ENCODE results near the gene KCNIP1.

Gene KCNIP1

DNA sequence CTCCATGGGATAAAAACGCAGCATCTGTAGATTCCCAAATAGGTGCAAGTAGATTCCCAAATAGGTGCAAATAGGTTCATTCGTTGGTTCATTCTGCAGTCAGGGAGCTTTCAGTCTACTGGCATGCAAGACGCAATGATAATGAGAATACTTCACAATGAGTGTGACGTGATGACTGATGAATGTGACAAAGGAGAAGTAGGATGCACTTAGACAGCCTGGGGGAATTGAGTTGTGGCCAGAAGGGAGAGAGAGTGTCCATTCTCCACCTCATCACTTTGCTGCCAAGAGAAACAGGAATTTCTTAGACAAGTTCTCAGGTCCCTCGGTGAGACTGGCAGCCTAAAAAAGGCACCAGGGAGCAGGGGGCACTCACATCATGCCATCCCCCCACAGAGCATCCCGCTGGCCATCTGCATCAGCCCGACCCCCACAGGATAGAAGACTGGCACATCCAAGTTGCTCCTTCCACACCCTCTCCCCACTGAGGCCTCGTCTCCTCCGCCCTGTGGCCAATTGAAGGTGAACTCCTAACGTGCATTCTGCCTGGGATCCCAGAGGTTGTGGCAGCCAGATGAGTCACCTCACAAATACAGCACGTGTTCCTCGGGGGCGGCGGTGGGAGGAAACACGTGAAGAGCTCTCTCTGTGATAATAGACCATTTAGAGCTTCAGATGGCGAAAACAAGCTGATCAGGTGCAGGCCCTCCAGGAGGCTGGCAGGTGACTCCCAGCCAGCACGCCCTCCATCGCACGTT lies 19.9 kb upstream of the KCNIP1 start:
- DNase-seq, result no peak

DNA sequence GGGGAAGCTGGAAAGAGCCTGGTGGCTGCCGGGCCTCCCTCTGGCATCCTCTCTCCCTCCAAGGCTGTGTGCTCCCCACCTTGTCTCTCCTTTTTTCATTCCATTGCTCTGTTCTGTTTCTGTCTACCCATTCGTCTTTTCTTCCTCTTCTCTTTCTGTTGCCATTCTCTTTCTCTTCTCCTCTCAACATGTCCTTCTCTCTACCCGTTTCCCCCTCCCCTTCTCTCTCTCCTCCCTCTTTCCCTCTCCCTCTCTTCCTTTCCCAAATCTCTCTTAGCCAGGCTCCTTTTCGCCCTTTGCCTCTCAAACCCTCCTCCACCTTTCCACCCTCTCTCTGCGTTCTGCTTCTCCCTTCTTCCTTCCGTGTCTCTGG lies 19.4 kb upstream of the KCNIP1 start:
- DNase-seq, result no peak

DNA sequence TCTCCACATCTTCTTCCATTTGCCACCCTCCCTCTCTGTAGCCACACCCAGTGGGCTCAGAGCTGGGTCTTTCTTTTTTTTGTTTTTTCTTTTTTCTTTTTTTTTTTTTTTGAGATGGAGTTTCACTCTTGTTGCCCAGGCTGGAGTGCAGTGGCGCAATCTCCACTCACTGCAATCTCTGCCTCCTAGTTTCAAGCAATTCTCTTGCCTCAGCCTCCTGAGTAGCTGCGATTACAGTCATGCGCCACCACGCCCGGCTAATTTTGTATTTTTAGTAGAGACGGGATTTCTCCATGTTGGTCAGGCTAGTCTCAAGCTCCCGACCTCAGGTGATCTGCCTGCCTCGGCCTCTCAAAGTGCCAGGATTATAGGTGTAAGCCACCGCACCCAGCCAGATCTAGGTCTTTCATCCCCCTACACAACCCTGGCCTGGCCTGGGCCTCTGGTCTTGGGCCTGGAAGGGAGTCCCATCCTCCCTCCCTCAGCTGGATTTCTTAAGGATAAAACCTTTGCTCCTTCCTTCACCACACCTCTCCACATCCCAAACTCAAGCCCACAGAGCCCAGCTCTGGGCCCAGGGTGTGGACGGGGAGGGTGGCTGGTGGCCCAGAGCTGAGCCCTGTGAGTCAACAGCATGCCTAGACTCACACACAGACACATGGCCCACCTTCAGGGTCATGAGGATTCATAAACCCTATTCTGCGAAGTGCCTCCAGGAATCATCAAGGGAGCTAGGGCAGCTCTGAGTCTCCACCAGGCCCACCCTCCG lies 18.8 kb upstream of the KCNIP1 start:
- no peak for DNase-seq

DNA sequence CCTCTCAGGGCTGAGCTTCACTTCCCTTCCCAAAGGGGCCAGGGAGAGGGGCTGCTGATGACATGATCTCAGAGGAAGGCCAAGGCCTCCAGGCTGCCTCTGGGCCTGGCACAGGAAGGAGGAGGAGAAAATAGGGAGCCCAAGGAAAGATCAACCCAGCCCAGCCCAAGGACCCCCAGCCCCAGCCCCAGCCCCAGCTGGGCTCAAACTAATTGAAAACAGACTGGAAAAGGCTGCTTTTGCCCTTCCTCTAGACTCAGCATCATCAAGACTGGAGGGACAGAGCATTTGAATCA lies 18.3 kb upstream of the KCNIP1 start:
- no peak for DNase-seq

DNA sequence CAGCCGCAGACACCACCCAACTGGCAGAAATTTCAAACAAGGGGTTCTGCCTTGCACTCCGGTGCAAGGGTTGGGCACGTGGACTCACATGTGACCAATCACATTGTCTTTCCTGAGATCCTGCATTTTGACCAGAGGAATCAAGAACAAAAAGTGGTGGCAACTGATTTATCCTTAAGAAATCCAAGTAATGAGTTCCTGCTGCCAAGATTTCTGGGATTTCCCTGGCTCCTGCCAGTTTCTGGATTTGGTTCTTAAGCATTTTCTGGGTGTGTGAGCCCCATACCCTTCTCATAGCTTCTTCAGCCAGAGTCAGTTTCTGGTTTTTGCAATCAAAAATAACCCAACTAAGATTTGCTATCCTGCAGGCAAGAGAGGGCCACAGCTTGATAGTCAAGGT lies 17.4 kb upstream of the KCNIP1 start:
- DNase-seq, result no peak

DNA sequence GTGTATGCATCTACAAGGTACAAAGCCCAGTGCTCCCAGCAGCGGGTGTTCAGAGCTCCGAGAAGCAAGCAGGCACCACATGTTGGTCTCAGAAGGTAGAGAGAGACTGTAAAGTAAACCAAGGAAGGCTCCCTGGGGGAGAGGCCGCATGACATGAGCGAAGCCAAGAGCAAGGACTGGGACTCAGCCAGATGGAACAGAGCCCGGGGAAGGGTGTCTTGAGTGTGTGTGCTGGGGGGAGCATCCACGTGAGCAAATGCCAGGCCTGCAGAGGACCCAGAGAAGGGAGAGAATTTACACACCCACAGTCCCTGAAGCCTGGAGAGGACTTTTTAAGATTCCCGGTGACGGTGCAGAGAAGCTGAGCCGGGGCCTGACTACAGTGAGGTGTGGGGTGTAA lies 15.2 kb upstream of the KCNIP1 start:
- no peak for DNase-seq

DNA sequence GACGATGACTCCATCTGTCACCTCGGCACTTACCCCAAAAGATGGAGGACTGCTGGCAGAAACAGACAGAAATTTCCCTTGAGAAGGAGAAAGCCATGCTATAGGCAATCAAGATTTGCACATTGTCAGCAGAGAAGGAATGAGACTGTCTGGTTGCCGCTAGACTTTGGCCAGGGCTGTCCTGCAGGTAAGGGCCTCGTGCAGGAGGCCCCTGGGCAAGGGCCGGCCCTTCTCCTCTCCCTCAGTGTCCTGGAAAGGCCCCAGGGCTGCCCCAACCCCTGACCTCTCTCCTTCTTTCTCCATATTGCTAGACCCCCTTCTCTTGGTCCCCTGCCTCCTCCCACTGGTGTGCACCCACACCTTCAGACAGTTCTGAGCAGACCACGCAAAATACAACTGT lies 14.6 kb upstream of the KCNIP1 start:
- DNase-seq, result no peak

DNA sequence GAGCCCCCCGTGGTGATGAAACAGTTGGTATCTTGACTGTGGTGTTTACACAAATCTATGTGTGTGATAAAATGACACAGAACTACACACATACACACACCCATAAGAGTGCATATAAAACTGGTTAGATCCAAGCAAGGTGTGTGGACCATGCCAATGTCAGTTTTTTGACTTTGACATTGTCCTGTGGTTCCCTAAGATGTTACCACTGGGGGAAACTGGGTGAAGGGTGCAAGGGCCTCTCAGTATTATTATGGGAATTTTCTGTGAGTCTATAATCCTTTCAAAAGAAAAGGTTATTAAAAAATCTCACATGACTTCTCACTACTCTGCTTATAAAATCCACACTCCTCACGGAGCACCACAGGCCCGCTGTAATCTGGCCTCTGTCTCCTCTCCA lies 13.4 kb upstream of the KCNIP1 start:
- DNase-seq, result no peak

DNA sequence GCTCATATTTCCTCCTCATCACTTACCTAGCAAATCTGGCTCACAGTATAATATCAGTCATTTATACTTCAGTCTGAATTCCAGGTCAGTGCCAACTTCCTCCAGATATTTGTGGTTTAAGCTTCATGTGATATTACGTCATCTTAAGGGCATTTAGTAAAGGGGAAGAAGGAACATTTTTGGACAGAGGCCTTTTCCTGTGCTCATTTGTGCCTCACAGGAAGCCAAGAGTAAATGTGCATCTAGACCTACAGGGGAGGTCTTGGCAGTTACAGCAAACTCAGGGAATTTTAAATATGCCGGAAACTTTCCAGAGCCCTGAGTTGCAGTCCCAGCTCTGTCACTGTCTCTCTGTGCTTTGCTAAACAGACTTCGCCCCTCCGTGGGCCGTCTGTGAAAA lies 12.3 kb upstream of the KCNIP1 start:
- no peak for DNase-seq

DNA sequence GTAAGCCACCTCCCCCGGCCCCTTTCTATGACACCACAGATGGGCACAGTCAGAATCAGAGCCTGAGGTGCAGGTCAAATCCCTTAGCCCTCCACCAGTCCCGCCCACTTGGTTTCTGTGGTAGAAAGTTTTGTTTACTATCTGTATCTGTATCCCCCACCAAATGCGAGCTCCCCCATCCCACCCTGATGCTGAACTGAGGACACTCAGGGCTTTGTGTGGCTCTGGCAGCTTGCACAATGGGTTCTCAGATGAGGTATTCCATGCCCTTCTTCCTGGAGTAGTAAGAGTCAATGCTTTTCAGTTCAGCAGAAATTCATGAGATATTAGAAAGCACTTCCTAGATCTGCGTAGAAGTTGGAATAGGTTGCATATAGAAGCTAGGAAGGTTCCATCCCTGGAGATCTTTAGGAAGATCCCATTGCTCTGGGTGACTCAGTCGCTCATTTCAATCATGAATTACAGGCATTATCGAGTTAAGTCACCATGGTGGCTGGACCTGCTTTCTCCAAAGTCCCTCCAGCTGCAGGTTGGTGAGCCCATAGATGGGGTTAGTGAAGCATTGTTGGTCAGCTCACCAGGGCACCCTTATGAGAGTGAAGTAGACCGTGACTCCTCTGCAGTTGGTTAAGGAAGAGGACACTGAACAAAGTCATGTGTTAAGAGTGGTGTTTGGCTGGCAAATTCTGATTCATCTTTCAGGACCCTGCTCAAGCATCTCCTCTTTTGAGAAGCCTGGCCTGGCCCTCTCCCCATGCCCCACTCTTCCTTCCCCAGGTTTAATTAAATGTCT lies 10.6 kb upstream of the KCNIP1 start:
- no peak for DNase-seq

DNA sequence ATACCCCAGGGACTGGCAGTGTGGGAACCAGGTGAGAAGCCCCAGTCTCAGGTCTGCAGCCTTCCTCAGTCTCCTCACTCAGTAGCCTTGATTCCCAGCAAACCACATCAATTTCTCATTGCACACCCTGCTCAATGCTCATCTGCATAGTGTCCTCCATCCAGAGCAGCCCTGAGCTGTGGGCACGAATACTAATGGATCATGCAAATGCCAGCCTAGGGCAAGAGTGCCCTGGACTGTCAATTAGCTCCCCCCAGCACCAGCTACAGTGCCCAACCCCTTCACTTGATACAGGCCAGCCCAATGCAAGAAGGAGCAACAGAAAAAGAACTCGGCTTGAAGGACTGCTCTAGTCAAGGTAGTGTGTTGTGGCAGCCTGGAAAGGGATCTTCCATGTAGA lies 9.8 kb upstream of the KCNIP1 start:
- no peak for DNase-seq

DNA sequence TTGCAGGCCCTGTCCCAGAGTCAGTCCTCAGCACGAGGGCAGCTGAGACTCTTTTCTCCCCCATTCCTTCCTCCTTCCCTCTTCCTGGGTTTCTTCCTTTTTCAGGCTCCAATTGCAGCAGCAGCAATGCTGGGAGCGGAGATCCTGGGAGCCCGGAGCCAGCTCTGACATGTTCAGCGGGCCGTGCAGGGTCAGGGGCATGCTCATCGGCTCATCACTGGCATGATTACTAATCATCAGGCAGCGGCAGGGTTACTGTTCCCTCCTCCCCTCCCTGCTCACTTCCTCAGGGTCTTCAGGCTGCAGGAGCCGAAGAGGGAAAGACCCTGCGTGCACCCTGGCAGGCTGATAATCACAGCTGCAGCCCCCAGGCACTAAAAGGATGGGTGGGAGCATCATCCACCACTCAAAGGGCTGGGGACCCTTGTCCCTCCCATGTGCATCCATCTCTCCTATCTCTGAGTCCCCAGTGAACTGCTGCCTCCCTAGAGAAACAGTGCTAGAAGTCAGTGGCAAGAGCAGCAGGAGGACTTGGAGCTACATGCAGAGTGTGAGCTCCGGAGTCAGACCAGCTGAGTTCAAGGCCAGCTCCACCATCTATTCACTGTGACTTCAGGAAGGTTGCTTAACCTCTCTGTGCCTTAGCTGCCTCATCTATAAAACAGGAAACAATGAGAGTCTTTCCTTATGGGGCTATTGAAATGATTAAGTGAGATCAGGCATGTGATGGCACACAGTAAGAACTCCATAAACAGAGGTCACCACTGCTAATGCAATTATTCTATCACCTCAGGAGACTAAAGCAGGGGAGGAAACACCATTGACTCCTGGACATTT lies 7.8 kb upstream of the KCNIP1 start:
- no peak for DNase-seq

DNA sequence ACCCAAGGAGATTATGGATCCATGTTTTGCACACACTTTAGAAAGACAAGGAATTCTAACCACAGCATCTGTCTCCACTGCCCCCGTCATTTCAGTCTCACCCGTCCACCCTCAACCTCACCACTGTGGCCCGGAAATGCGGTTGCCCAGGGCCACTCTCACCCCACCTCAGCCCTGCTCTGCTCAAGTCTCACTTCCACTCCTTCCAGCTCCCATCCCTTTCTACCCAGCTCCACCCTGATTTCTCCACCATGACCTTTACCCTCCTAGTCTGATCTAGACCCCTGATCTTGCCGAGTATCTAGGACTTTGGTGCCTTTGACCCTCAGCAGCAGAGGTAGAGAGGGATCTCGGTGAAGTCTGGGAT lies 7.2 kb upstream of the KCNIP1 start:
- DNase-seq, result no peak

DNA sequence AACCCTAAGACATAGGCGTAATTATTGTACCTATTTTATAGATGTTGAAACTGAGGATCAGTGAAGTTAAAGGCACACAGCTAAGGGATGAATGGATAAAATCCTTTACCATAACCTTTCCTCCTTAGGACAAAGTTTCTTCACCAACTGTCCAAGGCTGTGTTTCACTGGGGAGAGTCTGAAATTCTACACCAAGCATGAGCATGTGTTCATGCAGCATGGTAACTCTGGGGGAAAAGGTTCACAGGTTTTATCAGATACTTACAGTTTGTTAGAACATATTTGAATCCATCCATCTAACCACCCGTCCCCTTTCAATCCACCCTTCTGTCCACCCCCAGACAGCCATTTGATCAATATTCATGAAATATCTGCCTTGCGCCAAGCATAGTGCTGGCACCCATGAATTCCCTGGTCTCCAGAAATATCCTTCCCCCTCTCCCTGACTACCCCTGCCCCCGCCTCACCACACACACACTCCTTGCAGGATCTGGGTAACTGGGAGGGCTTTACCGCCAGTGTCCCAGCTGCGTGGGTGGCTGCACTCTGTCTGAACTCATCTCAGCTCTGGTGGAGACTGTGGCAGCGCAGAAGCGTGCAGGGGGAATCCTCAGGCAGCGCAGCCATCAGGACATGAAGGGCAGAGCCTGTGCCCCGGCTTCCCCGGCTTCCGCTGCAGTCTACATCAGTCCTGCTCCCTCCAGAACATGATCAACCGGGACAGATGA lies 6.3 kb upstream of the KCNIP1 start:
- no peak for DNase-seq

DNA sequence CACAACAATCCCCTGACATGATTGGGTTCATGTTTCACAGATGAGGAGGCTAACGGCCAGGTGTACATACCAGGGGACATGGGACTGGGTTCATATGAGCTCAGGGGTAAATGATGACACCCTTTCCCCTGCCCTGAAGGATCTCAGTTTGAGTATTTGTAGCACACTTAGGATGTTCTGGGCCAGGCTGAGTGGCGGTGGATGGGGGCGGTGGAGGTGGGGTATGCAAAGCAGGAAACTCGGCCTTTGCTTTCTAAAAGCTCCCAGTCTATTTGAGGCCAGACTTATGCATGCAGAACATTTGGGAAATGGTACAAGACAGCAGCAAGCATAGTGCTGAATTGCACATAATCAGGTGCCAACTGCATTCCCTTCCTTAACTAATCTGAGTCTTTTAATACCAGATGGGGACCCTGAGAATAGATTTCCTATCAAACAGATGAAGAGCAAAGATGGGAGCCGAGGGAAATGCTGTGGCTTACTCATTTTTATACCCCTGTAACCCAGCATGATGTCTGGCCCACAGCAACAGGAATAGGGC lies 4.9 kb upstream of the KCNIP1 start:
- DNase-seq, result no peak

DNA sequence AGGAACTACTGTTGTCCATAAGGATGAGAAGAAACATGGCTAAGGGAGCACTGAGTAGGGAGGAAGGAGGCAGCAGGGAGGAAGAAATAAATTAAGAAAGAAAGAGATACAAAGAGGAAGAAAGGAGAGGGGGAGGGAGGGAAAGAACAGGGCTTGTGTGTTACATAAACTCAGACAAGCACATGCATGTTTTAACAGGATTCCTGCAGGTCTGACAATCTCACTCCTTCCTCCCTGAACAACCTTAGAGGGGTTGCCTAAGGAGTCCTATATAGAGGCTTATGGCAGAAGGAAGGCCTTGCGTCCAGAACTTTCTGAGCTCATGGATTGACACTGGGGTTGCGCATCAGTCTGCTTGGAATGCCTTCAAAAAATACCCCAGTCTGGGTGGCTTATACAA lies 4.2 kb upstream of the KCNIP1 start:
- DNase-seq, result no peak

DNA sequence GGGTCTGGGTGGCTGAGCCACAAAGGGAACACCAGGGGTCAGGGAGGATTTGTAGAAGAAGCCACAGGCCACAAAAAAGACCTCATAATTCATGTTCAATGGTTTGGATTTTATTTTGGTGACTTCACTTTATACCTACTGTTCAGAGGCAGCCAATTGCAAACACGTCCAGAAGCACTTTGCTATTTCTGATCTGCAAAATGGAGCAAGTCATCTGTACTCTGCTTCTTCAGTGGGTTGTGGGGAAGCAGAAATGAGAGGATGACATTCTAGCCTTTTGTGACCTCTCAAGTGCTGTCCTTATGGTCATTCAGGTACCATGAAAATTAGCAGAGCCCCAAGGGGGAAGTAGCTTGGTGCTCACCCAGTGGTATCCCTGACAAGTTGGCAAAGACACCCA lies 2.5 kb upstream of the KCNIP1 start:
- no peak for DNase-seq

DNA sequence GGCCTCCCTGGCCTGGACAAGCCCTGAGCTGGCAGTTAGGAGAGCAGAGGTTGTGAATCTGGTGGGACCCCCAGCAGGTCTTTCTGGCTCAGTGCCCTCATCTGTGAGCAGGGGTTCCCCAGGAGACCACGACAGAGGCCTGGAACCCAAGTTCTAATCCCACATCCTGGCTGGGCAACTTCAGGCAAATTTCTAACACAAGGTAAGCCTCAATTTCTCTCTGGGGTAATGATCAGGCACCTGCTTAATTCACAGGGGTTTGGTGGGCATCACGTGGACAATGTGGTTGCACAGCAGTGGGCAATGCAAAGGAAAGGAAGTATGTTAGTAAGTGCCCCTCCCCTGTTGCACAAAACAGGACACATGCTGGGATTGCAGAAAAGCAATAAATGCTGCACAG lies 1.9 kb upstream of the KCNIP1 start:
- no peak for DNase-seq

DNA sequence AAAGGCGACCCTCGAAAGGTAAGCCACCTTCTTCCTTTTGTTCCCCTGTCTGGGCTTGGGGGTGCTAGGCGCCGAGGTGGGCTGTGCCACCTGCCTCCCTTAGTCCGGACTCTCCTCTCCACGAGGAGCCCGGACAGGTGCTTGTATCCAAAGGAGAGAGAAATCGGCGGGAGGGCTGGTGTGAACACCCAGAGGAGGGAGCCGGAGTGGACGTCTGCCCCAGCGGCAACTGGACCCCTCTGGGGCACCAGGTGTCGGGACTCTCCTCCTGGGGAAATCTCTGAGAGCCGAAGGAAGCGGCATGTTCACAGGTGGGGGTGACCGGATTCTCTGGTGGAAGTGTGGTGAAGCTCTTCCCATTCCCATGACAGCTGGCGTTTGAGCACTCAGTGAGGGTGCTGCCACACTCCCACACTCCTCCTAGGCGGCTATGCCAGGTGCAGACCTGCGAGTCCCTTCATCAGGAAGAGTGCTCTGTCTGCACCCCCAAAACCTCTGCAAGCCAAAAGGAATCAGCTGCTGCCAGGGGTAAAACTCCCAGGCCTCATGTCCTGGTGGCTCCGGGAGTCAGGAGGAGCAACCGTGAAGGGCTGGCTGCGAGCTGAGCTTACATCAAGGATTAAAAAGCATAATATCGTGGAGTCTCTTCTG lies 921 bp downstream of the KCNIP1 start:
- no peak for DNase-seq

DNA sequence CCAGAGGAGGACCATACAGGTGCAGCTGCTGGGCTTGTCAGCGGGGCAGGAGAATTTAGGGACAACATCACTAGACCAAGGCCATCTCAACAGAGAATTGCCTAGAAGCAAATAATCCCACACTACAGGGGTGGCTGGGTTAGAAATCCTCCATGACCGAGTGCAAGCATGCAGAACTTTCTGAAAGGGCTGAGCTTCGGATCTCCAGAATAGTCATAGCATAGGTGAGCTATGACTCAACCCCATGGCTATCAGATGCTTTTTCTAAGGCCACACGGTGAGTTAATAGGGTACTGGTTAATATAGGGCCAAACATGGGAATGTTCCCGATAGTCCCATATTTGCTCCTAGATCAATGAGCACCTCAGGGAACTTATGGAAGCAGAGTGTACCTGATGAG lies 4.2 kb downstream of the KCNIP1 start:
- no peak for DNase-seq

DNA sequence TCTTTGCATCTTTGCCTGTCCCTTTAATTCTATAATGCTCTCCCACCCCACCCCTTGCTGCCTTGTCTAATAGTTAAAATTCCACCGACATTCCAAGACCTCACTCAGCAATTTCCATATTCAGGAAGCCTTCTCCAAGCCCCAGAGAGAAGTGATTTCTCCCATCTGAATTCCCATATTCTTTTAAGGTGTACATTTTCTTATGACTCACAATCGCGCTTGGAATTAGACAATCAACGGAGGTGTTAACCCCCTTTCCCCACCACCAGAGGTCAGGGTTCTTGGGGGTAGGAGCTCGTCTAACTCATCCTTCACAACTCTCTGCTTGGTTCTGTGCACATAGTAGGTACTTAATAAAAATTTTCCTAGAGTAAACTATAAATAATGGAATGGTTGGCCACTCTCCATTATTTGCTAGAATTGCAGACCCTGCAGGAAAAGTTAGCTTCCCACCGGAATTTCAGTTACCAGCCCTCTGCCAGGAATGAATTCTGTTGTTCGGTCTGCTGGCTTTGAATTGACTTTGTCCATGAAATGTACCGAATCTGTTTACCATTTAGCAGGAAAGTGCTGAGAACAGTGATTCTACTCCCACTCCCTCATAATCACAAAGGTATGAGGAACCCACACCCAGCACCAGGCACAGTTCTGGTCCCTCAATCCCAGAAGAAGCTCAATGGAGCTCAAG lies 5.0 kb downstream of the KCNIP1 start:
- DNase-seq, result no peak

Measured in NCI-H510A (cell line).